ENCODE data around the gene TRIL.

The TRIL gene

DNA sequence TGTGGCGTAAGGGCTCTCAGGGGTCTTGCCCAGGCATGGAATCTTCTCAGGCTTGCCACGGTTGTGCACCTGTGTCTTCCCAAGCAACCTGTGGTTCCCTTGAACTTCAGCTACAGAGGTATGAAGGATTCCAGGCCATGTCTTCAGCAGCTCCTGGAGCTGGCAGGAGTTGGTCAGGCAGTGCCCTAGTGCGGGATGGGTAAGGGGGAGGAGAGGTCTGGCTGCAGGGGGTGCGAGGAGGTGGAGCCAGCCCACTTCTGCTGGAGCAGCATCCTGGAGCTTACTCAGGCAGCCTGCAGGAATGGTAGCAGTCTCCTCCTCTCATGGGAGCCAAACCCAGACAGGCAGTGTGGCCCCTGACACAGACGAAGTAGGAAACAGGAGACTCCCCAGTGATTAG lies 3.8 kb upstream of the TRIL start:
- ChIA-PET CTCF (interaction anchor here (0.7 to 2.8 kb wide), 10 partner anchors 9 to 144 kb away, joined by 3 to 11 read pairs (median 4); no protein-coding TSS in a partner anchor), POLR2A (interaction anchor here (0.6 kb wide), 1 partner anchor 1112 kb away, joined by 3 read pairs; no protein-coding TSS in a partner anchor)
- DNase-seq (ENCODE audit: low read depth, low spot score): no peak
- no peak overlapping the region for H3K4me3 ChIP-seq (ENCODE audit: low read depth, low read length)
- TF ChIP-seq, protein P1, sequence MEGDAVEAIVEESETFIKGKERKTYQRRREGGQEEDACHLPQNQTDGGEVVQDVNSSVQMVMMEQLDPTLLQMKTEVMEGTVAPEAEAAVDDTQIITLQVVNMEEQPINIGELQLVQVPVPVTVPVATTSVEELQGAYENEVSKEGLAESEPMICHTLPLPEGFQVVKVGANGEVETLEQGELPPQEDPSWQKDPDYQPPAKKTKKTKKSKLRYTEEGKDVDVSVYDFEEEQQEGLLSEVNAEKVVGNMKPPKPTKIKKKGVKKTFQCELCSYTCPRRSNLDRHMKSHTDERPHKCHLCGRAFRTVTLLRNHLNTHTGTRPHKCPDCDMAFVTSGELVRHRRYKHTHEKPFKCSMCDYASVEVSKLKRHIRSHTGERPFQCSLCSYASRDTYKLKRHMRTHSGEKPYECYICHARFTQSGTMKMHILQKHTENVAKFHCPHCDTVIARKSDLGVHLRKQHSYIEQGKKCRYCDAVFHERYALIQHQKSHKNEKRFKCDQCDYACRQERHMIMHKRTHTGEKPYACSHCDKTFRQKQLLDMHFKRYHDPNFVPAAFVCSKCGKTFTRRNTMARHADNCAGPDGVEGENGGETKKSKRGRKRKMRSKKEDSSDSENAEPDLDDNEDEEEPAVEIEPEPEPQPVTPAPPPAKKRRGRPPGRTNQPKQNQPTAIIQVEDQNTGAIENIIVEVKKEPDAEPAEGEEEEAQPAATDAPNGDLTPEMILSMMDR (IDR thresholded peaks at IDR 0.05; ENCODE audit: insufficient read depth, low read length, missing control alignments): no peak

DNA sequence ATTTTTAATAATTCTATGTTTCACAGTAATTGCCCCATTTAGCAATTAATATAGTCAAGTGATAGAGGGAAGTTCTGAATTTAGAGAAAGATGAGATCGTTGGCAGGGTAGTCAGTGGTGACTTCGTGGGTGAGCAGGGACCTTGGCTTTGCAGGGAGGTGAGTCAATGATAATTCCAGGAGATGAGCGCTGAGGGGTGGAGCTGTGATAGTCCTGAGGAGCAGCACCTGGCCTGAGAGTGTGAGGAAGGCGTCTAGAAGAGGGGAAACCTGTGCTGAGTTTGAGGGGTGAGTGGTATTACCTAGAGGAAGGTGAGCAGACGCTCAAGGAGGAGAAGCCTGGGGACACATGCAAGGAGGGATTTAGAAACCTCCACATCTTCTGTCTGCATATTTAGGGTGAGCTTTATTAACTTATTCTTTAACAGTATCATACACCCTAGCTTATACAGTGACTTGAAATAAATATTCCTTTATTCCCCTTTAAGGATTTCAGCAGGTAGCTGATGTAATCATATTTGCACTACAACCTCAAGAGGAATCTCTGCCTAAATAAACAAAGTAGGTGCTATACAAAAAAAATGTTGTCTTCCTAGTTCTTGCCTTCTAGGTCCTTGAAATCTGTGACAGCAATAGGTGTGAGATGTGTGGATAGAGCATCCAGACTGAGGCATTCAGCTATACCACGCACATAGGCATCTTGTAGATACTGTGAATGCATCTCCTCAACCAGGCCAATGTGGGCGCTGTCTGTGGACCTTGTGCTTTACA lies 2.1 kb upstream of the TRIL start:
- TF ChIP-seq, protein P1 (IDR thresholded peaks at IDR 0.05; ENCODE audit: insufficient read depth, low read length, missing control alignments): no peak
- H3K4me3 ChIP-seq (ENCODE audit: low read depth, low read length): no peak overlapping the region
- no peak for DNase-seq (ENCODE audit: low read depth, low spot score)
- CTCF ChIA-PET: interaction anchor here (0.9 to 2.8 kb wide), 6 partner anchors 13 to 146 kb away, joined by 3 to 11 read pairs (median 3); no protein-coding TSS in a partner anchor
- POLR2A ChIA-PET: interaction anchor here (0.6 kb wide), 1 partner anchor 121 kb away, joined by 3 read pairs; no protein-coding TSS in a partner anchor

DNA sequence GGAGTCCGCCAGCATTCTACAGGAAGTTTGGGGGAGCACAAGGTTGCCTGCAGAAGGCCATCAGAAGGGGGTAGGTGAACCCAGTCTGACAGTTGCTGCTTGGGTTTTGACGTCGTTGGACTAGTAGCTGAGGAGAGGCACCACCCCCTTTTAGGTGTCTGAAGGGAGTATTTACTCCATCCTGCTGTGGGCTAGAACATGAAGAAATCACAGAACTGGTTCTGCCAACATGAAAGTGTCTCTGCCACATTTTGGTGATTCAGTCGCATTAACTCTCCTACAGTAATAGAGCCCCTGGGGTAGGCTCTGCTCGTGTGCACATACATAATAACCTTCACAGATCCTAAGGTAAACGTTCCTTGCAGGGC lies 834 bp upstream of the TRIL start:
- TF ChIP-seq, protein P1 (IDR thresholded peaks at IDR 0.05; ENCODE audit: insufficient read depth, low read length, missing control alignments): no peak
- CTCF ChIA-PET: interaction anchor here (1.0 to 26.0 kb wide), 6 partner anchors 12 to 150 kb away, joined by 3 to 767 read pairs (median 32); no protein-coding TSS in a partner anchor
- no peak for DNase-seq (ENCODE audit: low read depth, low spot score)
- no peak overlapping the region; the same call in 1 of the 2 replicates for H3K4me3 ChIP-seq (ENCODE audit: low read depth, low read length)
- POLR2A ChIA-PET: no interaction called here

DNA sequence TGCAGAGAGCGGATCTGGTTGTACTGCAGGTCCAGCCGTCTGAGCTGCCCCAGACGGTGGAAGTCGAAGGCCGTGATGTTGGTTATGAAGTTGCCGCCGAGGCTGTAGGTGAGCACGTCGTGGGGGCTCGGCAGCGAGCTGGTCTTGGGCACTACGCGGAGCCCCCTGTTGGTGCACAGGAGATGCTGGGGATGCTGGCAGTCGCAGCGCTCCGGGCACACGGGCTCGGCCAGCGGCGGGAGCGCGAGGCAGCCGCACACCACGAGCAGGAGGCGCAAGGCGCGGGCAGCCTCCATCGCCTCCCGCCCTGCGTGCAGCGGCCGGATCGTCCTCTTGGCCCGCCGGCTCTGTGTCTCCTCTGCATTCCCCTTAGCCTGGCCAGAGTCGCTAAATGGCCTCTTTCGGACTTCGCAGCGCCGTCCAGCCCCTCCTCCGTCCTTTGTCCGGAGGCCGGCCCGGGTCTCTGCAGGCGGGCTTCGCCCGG lies 337 bp downstream of the TRIL start:
- ChIA-PET POLR2A (no interaction called here), CTCF (interaction anchor here (0.6 to 26.0 kb wide), 20 partner anchors 10 to 472 kb away, joined by 3 to 767 read pairs (median 10); no protein-coding TSS in a partner anchor)
- H3K4me3 ChIP-seq (ENCODE audit: low read depth, low read length): peak overlapping the region; percentile 56
- no peak for DNase-seq (ENCODE audit: low read depth, low spot score)
- TF ChIP-seq, protein P1 (IDR thresholded peaks at IDR 0.05; ENCODE audit: insufficient read depth, low read length, missing control alignments): peak; percentile 8

DNA sequence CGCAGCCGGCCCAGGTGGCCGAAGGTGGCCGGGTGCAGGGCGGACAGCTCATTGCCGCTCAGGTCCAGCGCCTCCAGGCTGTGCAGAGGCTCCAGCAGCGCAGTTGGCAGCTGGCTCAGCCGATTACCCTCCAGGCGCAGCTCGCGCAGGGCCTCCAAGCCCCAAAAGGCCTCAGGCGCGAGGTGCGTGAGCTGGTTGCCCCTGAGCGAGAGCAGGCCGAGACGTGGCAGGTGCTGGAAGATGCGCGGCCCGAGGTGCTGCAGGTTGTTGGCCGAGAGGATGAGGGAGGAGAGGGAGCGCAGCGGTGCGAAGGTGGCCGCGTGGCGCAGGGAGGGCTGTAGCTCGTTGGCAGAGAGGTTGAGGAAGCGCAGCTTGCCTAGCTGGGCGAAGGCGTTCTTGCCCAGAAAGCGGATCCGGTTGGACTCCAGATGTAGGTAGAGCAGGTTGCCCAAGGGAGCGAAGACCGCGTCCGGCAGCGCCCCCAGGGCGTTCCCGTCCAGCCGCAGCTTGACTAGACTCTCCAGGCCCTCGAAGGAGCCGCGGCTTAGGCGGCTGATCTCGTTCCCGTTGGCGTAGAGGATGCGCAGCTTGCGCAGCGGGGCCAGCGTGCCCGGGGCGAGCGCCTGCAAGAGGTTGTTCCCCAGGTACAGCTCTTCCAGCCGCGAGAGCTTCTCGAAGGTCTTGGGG lies 923 bp downstream of the TRIL start:
- DNase-seq (ENCODE audit: low read depth, low spot score): no peak
- TF ChIP-seq, protein P1 (IDR thresholded peaks at IDR 0.05; ENCODE audit: insufficient read depth, low read length, missing control alignments): no peak
- ChIA-PET CTCF (interaction anchor here (0.8 to 26.0 kb wide), 34 partner anchors 8 to 641 kb away, joined by 3 to 767 read pairs (median 7); no protein-coding TSS in a partner anchor), POLR2A (interaction anchor here (0.8 to 1.4 kb wide), 2 partner anchors 10 to 149 kb away, joined by 3 read pairs; no protein-coding TSS in a partner anchor)
- peak overlapping the region; percentile 56 for H3K4me3 ChIP-seq (ENCODE audit: low read depth, low read length)

Measured in AG04449 (cell line).